NK-92 treated with Interleukin-12 subunit alpha and Interleukin-12 subunit beta, amount 100 ng/mL, for 24 hours (cell line): ENCODE measurements around the gene FPGS.
"Not testable (repeated sequence)": the region's sequence is repeated elsewhere in the genome, so short reads cannot be mapped to it uniquely, and the experiment has no call there.

Experiments used
- DNase-seq: peaks from one replicate; lab custom pipeline; 2025; lab: John Stamatoyannopoulos, UW

Gene FPGS

DNA sequence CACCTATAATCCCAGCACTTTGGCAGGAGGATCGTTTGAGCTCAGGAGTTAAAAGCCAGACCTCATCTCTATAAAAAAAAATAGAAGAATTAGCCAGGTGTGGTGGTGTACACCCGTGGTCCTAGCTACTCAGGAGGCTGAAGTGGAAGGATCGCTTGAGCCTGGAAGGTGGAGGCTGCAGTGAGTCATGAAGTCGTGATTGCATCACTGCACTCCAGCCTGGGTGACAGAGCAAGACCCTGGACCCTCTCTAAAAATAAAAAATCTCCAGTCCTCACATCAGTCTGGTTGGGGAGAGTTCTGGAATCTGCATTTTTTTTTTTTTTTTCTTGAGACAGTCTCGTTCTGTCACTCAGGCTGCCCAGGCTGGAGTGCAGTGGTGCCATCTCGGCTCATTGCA, 9.3 kb downstream of the FPGS start:
- DNase-seq = no peak

DNA sequence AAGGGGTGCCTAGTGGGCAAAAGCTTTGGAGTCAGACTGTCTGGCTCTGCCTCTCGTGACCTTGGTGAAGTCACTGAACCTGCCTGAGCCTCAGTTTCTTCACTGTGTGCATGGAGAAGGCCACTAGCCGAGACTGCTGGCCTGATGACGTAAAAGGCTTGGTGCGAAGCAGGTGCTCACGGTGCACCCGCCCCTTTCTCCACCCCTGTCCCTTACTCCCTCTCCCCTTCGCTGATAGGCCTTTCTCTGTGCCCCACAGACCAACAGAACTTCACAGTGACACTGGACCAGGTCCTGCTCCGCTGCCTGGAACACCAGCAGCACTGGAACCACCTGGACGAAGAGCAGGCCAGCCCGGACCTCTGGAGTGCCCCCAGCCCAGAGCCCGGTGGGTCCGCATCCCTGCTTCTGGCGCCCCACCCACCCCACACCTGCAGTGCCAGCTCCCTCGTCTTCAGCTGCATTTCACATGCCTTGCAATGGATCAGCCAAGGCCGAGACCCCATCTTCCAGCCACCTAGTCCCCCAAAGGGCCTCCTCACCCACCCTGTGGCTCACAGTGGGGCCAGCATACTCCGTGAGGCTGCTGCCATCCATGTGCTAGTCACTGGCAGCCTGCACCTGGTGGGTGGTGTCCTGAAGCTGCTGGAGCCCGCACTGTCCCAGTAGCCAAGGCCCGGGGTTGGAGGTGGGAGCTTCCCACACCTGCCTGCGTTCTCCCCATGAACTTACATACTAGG, 10.4 kb downstream of the FPGS start:
- DNase-seq = no peak

DNA sequence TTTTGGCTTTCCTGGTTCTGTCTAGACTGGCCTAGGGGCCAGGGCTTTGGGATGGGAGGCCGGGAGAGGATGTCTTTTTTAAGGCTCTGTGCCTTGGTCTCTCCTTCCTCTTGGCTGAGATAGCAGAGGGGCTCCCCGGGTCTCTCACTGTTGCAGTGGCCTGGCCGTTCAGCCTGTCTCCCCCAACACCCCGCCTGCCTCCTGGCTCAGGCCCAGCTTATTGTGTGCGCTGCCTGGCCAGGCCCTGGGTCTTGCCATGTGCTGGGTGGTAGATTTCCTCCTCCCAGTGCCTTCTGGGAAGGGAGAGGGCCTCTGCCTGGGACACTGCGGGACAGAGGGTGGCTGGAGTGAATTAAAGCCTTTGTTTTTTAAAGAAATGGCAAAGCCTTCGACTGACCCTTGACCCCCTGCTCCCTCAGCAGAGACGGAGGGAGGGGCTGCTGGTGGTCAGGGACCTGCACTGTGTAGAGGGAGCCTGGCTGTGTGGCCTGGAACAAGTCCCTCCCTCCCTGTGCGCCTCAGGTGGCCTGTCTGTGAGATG, 11.1 kb downstream of the FPGS start:
- DNase-seq = no peak

DNA sequence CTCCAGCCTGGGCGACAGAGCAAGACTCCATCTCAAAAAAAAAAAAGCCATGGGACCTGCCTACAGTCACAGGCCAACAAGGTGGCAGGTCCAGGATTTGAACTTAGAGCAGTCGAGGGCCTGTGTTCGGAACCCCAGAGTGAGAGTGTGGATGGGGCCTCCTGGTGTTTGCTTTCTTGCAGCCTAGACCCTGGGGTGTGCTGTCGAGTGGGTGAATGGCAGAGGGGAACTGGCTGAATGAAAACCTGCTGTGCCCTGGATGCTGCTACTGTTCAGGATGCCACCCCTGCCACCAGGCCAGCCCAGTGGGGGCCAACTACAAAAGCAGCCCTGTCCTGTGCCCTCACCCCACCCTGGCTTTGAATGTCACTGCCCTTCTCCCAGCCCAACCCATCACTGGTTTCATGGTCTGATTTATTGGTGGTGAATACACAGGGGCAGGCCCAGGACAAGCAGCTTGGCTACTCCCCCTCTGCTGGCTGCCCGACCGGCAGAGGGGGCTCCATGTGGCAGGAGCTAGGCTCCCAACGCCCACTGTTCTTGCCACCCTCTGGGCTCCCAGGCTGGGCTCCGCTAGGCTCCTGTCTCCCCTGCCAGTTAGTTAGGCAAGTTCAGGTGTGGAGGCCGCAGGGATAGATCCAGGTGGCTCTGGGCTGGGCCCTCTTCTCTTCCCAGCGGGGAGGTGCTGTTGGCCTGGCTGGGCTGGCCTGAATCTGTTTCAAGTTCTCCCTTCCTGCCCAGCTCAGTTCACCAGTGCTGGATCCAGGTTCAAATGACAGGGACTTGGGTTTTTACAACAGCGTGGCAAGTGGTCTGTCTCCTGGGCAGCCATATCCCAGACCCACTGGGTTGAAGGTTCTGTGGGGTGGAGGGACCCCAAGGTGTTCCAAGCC, 12.2 kb downstream of the FPGS start:
- DNase-seq = no peak

DNA sequence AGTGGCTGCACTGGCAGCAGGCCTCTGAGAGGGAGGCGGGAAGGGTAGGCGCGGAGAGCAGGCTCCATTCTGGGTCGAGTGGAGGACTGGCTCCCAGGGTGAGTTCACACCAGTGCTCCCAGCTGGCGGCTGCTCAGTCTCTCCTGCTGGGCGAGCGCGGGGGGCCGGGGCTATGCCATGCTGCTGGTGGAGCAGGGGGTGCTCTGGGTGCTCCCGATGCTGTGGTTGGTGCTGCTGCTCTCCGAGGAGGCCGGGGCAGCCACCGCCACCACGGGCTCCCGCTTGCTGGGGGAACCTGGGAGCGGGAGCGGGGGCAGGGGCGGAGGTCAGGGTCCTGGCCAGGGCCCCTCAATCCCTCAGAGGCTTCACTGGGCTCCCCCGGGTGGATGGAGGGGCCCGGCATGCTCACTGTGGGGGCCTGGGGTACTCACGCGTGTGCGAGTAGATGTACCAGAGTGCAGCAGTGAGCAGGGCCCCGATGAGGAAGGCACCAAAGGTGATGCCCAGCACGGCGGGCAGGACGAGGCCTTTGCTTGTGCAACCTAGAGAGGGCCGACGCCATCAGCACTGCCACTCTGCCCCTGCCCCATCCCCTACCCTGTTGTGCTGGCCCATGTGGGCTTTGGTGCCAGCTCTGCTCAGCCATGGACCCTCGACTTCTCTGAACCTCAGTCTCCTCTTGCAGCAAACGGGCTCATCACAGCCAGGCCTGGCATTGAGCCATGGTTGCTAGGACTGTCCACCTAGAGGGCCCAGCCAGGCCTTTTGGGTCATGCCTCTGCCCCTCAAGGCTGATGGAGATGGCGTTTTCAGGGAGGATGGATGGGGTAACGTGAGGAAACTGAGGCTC, 13.1 kb downstream of the FPGS start:
- DNase-seq = no peak

DNA sequence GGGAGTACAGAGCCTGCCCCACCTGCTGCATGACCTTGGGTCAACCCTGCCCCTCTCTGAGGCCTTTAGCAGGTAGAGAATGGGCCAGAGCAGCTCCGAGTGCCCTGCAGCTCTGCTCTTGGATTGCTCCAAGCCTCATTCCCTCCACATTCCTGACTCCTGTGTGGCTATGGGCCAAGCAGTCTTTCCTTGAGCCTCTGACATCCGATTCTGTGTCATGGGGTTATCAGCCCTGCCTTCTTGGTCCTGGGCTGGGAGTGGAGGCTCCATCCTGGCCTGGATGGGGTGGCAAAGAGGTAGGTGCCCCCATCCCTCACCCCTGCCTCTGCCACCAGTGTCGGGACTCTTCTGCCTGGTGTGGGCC, 13.7 kb downstream of the FPGS start:
- no peak for DNase-seq

DNA sequence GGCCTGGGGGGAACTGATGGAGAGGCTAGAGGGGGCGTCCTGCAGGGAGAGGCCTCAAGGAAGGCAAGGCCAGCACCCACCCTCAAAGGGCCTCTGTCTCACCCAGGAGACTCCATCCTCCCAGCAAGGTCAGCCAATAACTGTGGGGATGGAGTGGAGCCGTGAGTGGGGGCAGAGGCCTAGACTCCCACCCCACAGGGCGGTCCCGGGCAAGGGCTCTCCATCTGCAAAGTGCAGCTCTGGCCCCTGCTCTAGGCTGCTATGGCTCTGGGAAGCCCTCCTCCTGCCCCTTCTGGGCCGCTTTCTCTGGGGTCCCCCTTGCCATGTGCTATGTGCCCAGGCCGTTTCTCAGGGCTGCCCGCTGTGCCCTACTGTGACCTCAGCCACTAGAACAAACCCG, 14.0 kb downstream of the FPGS start:
- no peak for DNase-seq

DNA sequence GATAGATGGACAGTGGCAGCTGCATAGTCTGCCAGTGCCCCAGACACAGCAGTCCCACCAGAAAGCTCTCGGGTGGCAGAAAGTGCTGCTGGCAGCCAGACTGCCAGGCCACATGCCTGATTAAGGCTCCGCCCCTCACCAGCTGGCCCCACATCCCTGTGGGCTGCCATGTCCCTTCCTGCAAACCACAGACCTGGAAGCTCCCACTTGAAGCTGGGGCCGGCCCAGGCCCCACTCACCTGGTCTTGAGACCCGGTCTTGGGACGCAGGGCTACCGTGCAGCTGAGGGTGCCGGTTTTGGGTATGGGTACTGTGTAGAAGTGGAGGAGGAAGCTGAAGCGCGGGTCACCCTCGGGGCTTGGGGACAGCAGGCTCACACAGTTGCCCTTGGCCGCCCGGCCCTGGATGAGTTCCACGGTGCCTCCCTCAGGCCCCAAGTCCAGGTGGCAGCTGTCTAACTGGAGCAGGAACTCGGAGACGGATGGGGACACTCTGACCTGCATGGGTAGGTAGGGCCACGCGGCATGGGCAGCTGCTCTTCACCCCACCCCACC, 15.3 kb downstream of the FPGS start:
- no peak for DNase-seq

DNA sequence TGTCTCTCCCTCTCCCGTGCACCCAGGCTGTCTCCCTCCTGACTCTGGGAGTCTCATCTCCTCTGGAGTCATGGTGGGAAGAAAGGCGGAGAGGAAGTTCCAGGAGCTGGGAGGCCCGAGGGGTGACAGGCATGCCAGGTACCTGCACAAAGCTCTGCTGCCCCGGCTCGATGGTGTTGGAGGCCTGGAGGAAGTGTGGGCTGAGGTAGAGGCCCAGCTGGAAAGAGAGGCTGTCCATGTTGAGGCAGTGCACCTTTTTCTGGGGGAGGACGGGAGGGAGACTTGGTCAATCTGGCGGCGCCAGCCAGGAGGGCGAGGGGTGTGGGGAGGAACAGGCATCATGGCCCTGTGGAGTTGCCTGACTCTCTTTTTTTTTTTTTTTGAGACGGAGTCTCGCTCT, 15.9 kb downstream of the FPGS start:
- DNase-seq = no peak

DNA sequence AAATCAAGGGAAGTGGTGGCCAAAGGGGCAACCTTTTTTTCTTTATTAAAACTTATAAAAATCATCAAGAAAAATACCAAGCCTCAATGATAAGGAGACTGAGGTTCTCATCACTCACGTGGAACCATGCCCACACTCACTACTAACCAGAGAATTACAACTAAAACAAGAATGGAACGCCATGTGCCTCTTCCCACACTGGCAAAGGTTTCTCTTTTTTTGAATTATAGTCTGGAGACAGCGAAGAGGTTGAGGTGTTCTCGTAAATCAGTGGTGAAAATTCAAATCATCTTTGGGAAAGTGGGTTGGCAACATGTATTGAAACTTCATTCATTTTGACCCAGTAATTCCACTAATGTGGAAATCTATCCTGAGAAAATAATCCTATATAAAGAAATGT, 19.4 kb downstream of the FPGS start:
- DNase-seq = no peak

DNA sequence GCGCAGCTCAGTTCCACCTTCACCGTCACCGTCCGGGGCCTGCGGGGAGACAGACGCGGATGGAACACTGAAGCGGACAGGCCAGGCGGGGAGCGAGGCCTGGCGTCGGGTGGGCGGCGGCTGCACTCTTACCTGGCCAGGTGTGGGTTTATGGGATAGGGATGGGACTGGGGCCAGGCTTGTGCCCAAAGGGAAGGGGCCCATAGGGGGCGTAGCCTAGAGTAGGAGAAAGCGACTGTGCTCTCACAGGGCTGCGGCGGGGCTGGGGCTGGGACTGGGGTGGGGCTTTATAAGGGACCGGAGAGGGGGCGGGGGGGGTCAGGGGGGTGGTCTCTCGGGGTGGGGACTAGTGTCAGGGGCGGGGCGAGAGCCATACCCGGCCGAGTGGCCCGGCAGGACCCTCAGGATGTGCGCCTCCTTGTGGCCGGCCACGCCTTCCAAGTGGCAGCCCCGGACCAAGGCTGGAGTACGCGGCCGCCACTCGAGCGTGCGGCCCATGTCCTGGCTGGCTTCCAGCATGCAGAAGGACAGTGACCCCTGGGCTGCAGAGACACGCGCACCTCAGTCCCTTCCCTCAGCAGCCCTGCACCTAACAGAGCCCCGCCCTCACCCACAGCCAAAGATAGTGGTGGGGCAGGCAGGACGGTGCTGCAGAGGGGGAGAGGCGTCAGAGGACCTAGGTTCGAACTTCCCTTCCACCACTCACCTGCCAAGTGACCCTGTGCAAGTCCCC, 22.8 kb downstream of the FPGS start:
- no peak for DNase-seq

DNA sequence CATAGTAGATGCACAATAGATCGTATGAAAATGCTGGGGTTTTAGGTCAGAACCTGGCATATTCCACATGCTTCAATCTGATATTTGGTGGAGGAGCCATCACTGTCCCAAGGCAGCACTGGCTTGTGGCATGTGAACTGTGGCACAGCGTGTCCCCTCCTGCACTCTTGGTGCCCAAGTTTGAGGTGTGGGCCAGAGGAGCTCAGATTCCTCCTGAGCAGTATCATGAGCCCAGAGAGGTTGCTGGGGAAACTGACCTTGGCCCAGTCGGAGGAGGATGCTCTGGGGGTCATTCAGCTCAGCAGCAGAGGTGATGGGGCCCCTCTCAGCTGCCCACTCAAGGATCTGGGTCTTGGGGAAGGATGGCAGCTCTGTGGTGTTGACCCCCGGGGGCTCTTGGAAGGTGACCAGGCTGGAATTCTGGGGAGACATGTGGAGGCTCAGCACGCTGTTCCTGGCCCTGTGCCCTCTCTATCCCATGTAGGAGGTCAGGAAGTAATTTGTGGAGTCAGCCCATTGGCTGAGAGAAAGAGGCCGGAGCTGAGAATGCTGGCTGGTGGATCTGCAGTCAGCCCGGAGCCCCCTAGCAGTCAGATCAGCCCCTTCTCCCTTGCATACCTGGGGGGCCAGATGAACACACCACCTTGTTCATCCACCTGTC, 23.7 kb downstream of the FPGS start:
- DNase-seq = no peak

DNA sequence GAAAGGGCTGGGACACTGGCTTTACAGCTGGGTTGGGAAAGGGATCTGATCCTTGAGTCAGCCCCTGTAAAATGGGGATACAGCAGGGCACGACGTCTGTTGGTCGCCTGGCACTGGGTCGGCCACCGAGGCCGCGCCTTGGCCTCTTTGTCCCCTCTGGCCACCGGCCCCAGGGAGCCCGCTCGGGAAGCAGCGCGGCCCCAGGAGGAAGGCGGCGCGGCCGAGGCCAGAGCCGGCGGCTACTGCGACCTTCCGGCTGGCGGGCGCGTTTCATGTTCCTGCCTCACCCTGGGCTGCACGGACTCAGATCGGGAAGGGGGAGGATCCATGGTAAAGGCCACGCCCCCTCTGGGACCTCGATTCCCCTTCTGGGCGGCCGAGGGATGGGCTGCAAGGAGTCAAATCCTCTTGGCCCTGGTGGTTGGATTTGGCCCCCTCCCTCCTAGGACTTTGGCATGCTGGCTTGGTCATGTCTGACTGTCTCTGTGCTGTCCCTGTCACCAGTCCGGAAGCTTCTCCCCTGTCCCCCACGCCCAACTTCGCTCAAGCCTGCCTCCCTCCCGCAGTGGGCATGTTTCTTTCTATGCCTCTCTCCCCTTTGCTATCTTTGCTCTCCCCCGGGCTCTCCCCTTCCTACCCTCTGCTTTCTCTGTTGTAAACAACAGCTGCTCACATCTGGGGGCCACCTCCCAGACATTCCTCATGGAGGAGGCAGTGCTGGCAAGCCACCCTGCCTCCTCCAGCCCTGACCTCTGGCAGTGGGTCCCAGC, 25.8 kb downstream of the FPGS start:
- DNase-seq = no peak

DNA sequence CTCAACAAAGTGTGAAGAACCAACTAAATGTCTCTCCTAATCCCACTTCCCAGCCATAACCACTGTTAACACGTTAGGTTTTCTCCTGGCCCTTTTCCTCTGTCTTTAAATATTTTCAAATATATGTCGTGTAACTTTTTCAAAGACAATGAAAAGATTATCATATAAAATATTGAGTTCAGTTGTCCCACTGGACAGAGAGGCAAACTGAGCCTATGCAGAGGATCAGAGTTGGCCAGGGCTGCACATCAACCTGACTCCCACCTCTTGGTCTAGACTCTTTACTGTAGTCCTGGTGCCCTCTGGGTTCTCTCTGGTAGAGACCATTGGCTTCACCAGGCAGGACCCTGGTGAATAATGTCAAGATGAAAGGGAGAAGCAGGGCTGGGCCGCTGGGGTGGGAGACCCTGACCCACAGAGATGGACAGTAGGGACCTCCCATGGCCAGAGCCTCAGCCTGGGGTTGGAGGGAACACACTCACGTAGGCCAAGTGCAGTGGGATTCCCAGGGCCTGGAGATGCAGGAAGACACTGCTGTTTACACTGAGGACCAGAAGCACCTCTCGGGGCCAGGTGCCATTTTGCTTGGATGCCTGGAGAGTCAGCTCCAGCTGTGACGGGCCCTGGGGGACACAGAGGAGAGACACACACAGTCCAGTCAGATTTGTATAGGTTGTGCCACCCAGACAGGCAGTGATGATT, 26.7 kb downstream of the FPGS start:
- DNase-seq = no peak

DNA sequence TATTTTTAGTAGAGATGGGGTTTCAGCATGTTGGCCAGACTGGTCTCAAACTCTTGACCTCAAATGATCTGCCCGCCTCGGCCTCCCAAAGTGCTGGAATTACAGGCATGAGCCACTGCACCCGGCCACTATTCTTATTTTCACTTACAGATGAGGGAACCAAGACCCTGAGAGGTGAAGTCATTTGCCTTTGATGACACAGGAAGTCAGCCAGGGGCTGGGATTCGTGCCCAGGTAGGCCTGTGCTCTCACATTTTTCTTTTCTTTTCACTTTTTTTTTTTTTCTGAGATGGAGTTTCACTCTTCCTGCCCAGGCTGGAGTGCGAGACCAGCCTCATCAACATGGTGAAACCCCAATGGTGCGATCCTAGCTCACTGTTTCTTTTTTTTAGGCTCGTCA, 29.6 kb downstream of the FPGS start:
- no peak for DNase-seq

DNA sequence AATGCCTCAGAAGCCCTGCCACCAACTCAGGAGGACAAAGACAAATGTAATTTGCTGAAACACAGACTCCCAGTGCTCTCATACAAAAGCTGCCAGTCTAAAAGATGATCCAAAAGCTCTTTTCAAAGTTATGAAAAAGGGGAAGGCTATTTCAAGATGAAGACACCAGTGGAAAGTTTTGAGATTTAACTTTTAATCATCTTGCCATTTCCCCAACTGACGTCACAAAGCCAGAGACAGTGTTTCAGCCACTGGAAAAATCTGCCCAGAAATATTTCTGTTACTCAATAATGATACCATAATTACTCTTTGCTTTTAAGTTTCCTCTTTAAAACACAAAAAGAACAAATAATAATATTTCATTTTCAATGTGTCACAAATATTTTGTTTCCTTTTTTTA, 30.9 kb downstream of the FPGS start:
- no peak for DNase-seq

DNA sequence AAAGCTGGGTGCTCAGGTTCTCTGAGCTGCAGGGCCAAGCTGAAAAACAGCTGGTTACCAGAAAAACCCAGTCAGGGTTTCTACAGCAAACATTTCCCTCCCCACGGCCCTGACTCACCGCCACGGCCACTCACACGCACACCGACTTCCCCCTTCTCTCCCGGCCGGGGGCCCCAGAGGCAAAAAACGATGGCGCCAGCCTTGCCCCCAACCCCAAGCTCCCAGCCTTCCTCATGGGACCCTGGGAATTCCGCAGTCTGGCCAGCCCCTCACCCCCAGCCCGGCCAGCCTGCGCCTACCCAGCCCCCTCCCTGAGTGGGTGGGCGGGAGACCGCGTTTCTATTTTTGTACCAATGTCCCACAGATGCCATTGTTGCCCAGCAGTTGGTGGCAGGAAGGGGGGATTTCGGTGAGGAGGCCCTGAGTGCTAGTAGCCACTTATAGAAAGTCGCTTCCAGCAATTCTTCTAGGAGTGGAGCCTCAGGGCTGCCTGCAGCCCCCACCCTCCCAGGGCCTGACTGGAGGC, 33.4 kb downstream of the FPGS start:
- no peak for DNase-seq

DNA sequence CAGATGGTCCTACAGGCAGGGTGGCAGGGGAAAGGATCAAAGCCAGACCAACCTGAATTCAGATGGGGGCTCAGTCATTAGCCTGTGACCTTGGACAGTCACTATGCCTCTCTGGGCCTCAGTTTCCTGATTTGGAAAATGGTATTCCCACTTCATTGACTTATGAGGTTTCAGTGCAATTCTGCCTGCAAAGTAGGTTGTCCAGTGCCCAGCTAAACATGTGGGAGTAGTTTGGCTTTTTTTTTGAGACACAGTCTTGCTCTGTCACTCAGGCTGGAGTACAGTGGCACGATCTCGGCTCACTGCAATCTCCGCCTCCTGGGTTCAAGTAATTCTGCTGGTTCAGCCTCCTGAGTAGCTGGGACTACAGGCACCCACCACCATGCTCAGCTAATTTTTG, 33.9 kb downstream of the FPGS start:
- not testable (repeated sequence) for DNase-seq

DNA sequence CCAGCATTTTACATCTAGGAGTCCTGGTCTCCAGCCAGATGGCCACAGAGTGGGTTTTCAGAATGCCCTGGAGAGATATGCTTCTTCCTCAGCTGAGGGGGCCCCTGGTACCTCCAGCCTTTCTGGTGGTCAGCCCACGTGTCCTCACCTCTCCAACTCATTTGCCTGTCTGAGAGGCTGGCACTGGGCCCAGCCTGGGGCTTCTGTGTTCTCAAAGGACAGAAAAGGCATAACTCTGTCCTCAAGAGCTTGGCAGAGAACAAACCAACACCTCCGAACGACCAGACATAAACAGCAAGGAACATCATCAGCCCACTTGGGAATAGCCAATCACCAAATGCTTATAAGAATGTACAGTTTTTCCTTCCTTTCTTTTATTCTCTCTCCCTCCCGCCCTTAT, 34.7 kb downstream of the FPGS start:
- DNase-seq = no peak
